ENCODE data around the gene HOXB3. TPM values are rescaled to one million over a fixed set of nuclear protein-coding genes. Genes with fewer than 3 reads are reported as not detected.

The HOXB3 gene
- total RNA-seq, 1 donor from 2014 or later: 0.57 TPM

DNA sequence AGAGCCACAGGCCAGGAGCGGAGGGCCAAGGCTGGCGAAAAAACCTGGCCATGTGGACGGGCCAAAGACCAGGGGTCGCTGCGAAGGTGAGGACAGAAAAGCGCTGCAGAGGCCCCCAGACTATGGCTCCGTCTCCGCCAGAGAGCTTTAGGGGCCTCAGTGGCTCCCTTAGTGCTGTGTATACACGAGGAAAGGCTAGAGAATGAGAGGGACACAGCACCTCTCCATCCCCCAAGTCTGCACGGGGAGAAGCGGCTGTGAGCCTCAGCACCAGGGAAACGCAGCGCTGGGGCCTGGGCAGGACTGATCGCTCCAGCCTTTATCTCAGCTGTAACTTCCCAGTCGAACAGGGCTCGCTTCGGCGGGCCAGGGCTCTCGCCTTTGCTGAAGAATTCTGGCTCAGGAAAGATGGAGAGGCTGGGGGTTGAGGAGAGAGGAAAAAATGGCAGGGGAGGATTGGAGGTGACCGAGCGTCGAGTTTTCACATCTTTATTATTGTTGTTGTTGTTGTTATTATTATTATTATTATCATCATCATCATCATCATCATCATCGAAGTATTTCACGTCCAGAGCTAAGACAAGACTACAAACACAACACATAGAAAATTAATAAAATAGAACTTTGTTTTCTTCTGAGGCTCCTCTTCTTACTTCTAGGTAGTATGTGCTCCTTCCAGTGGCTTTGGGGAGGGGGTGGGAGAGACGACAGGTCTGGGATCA, 5.4 kb upstream of the HOXB3 start:
- Mint-ChIP-seq H3K4me3 (ENCODE audit: unreplicated experiment) (no peak overlapping the region), H3K4me1 (ENCODE audit: low read depth) (peaks cover 16% of the 10 kb centered on the region), H3K27me3 (ENCODE audit: low read depth) (peaks cover 94% of the 10 kb centered on the region), H3K27ac (ENCODE audit: unreplicated experiment) (no peak overlapping the region), H3K36me3 (ENCODE audit: low read depth) (peaks cover 2% of the 10 kb centered on the region), H3K9me3 (ENCODE audit: low read depth) (no peaks in the 10 kb centered on the region)
- TF ChIP-seq, protein P1, sequence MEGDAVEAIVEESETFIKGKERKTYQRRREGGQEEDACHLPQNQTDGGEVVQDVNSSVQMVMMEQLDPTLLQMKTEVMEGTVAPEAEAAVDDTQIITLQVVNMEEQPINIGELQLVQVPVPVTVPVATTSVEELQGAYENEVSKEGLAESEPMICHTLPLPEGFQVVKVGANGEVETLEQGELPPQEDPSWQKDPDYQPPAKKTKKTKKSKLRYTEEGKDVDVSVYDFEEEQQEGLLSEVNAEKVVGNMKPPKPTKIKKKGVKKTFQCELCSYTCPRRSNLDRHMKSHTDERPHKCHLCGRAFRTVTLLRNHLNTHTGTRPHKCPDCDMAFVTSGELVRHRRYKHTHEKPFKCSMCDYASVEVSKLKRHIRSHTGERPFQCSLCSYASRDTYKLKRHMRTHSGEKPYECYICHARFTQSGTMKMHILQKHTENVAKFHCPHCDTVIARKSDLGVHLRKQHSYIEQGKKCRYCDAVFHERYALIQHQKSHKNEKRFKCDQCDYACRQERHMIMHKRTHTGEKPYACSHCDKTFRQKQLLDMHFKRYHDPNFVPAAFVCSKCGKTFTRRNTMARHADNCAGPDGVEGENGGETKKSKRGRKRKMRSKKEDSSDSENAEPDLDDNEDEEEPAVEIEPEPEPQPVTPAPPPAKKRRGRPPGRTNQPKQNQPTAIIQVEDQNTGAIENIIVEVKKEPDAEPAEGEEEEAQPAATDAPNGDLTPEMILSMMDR (IDR thresholded peaks at IDR 0.05): no peak
- no peak for DNase-seq (ENCODE audit: low spot score)

GRCh38 chr17:48594538-48595277, 4.7 kb upstream of the HOXB3 start:
- Mint-ChIP-seq H3K36me3 (ENCODE audit: low read depth) (peaks cover 2% of the 10 kb centered on the region), H3K4me1 (ENCODE audit: low read depth) (peaks cover 16% of the 10 kb centered on the region), H3K9me3 (ENCODE audit: low read depth) (no peaks in the 10 kb centered on the region), H3K4me3 (ENCODE audit: unreplicated experiment) (no peak overlapping the region), H3K27me3 (ENCODE audit: low read depth) (peaks cover 94% of the 10 kb centered on the region), H3K27ac (ENCODE audit: unreplicated experiment) (no peak overlapping the region)
- DNase-seq (ENCODE audit: low spot score): no peak
- TF ChIP-seq, protein P1 (IDR thresholded peaks at IDR 0.05): no peak

- Mint-ChIP-seq H3K4me3 (ENCODE audit: unreplicated experiment) (no peak overlapping the region), H3K9me3 (ENCODE audit: low read depth) (no peaks in the 10 kb centered on the region), H3K4me1 (ENCODE audit: low read depth) (peaks cover 16% of the 10 kb centered on the region), H3K27me3 (ENCODE audit: low read depth) (peaks cover 94% of the 10 kb centered on the region), H3K27ac (ENCODE audit: unreplicated experiment) (no peak overlapping the region), H3K36me3 (ENCODE audit: low read depth) (peaks cover 2% of the 10 kb centered on the region)
- DNase-seq (ENCODE audit: low spot score): no peak
- TF ChIP-seq, protein P1 (IDR thresholded peaks at IDR 0.05): peak; percentile 80
Observed at GRCh38 chr17:48593840-48594537, 3.9 kb upstream of the HOXB3 start.

DNA sequence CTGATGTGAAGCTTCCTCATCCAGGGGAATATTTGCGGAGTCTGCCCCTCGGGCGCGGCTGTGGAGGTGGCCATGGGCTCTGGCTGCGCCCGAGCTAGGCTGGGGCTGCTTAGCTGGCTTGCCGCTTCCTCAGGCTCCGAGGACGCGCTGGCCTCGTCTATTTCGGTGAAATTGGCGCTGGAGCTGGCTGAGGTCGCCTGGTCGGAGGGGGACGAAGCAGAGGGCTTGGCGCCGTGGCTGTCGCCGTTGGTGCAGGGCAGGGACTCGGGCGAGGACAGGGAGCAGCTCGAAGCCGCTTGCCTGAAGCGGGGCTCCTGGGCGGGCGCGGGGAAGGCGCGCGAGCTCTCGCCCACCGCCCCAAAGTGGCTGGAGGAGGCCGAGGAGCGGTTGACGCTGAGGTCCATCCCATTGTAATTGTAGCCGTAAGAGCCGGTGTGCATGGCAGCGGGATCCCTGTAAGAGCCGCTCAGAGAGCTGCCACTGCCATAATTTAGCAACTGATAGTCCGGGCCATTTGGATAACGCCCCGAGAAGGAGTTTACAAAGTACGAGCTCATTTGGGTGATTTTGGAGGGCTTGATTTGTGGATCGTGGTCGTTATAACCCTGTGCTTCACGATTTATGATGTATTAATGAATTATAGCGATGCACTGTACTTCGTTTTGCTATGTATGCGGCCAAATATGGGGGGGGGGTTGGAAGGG, 3.2 kb upstream of the HOXB3 start, which contains the start of gene HOXB5:
HOXB5 (minus strand) TSS at position 654 of the 704 bp plus-strand sequence; CDS start at position 557, 97 bp downstream.
- TF ChIP-seq, protein P1 (IDR thresholded peaks at IDR 0.05): no peak
- H3K9me3 Mint-ChIP-seq (ENCODE audit: low read depth): no peaks in the 10 kb centered on the region
- H3K36me3 Mint-ChIP-seq (ENCODE audit: low read depth): peaks cover 2% of the 10 kb centered on the region
- peaks cover 94% of the 10 kb centered on the region for H3K27me3 Mint-ChIP-seq (ENCODE audit: low read depth)
- no peak within 1 kb of the TSS for H3K4me3 Mint-ChIP-seq (ENCODE audit: unreplicated experiment)
- DNase-seq (ENCODE audit: low spot score): no peak
- H3K27ac Mint-ChIP-seq (ENCODE audit: unreplicated experiment): no peak within 1 kb of the TSS
- peaks cover 15% of the 10 kb centered on the region for H3K4me1 Mint-ChIP-seq (ENCODE audit: low read depth)
